ENCODE results near the gene MRPL18. TPM values are rescaled to one million over a fixed set of nuclear protein-coding genes. Genes with fewer than 3 reads are reported as not detected.
"Not testable (repeated sequence)": the region's sequence is repeated elsewhere in the genome, so short reads cannot be mapped to it uniquely, and the experiment has no call there.

Gene MRPL18
- total RNA-seq, 1 experiment from 2014 or later: 123 TPM

GRCh38 chr6:159745081-159745480 lies 45.2 kb upstream of the MRPL18 start:
- TF ChIP-seq EZH2phosphoT487 (IDR thresholded peaks at IDR 0.05; ENCODE audit: borderline replicate concordance, low read length): no peak
- TF ChIP-seq CTCF (conservative IDR thresholded peaks at IDR 0.05; ENCODE audit: low read depth, low read length): no peak
- no peak for TF ChIP-seq EZH2 (IDR thresholded peaks at IDR 0.05; ENCODE audit: low read length, unreplicated experiment)
- H3K27ac ChIP-seq (ENCODE audit: low read length): no peak overlapping the region
- peaks cover 69% of the 10 kb centered on the region for H3K36me3 ChIP-seq (ENCODE audit: low read depth, low read length)
- ChIA-PET POLR2A (ENCODE audit: unreplicated experiment) (interaction anchor here (0.6 kb wide), 1 partner anchor 18 kb away, joined by 3 read pairs; the partner anchor contains the start of gene WTAP), CTCF (no interaction called here)
- no peak overlapping the region for H3K9ac ChIP-seq (ENCODE audit: low read length)
- intact Hi-C loops (cut with micrococcal nuclease): no loop called here
- no peaks in the 10 kb centered on the region for H4K20me1 ChIP-seq (ENCODE audit: low read length)
- DNase-seq (no peak), ATAC-seq (no peak)
- peaks cover 3% of the 10 kb centered on the region for H3F3A ChIP-seq (ENCODE audit: low read length, unreplicated experiment)
- BruUV-seq (replicated peaks): no TSS peak
- H3K9me2 ChIP-seq (replicated peaks; ENCODE audit: low read length): no peaks in the 10 kb centered on the region
- no peaks in the 10 kb centered on the region for H3K27me3 ChIP-seq (ENCODE audit: low read length)
- H3K4me1 ChIP-seq (ENCODE audit: insufficient read depth, low read length): no peaks in the 10 kb centered on the region
- peaks cover 39% of the 10 kb centered on the region; the same call in 1 of the 2 replicates for H3K79me2 ChIP-seq (ENCODE audit: low read length)
- H3K4me2 ChIP-seq (ENCODE audit: low read length): no peak overlapping the region
- H3K9me3 ChIP-seq (ENCODE audit: low read length): no peaks in the 10 kb centered on the region
- H2AFZ ChIP-seq (ENCODE audit: low read length): no peak overlapping the region
- H3K4me3 ChIP-seq (ENCODE audit: low read length): no peak overlapping the region

GRCh38 chr6:159746759-159747158 lies 43.5 kb upstream of the MRPL18 start:
- Histone ChIP-seq H3K4me1 (ENCODE audit: insufficient read depth, low read length) (no peaks in the 10 kb centered on the region), H3K79me2 (ENCODE audit: low read length) (peaks cover 23% of the 10 kb centered on the region; the same call in 1 of the 2 replicates), H3K27ac (ENCODE audit: low read length) (no peak overlapping the region), H3F3A (ENCODE audit: low read length, unreplicated experiment) (peaks cover 3% of the 10 kb centered on the region), H3K9ac (ENCODE audit: low read length) (no peak overlapping the region), H3K9me2 (replicated peaks; ENCODE audit: low read length) (no peaks in the 10 kb centered on the region), H3K4me2 (ENCODE audit: low read length) (no peak overlapping the region), H3K36me3 (ENCODE audit: low read depth, low read length) (peaks cover 63% of the 10 kb centered on the region), H3K4me3 (ENCODE audit: low read length) (no peak overlapping the region), H4K20me1 (ENCODE audit: low read length) (no peaks in the 10 kb centered on the region), H2AFZ (ENCODE audit: low read length) (no peak overlapping the region), H3K27me3 (ENCODE audit: low read length) (no peaks in the 10 kb centered on the region), H3K9me3 (ENCODE audit: low read length) (no peaks in the 10 kb centered on the region)
- no TSS peak for BruUV-seq (replicated peaks)
- ChIA-PET CTCF (no interaction called here), POLR2A (ENCODE audit: unreplicated experiment) (no interaction called here)
- TF ChIP-seq EZH2phosphoT487 (IDR thresholded peaks at IDR 0.05; ENCODE audit: borderline replicate concordance, low read length) (no peak), CTCF (conservative IDR thresholded peaks at IDR 0.05; ENCODE audit: low read depth, low read length) (no peak), EZH2 (IDR thresholded peaks at IDR 0.05; ENCODE audit: low read length, unreplicated experiment) (no peak)
- ATAC-seq (no peak), DNase-seq (no peak)
- intact Hi-C loops (cut with micrococcal nuclease): no loop called here

GRCh38 chr6:159748127-159748526 lies 42.1 kb upstream of the MRPL18 start:
- BruUV-seq (replicated peaks); POLR2A ChIA-PET (ENCODE audit: unreplicated experiment); H3K27ac ChIP-seq (ENCODE audit: low read length); H3K4me1 ChIP-seq (ENCODE audit: insufficient read depth, low read length); H3F3A ChIP-seq (ENCODE audit: low read length, unreplicated experiment); H2AFZ ChIP-seq (ENCODE audit: low read length); CTCF ChIA-PET; H3K9ac ChIP-seq (ENCODE audit: low read length); H3K9me3 ChIP-seq (ENCODE audit: low read length); ATAC-seq; H3K4me3 ChIP-seq (ENCODE audit: low read length); H3K9me2 ChIP-seq (replicated peaks; ENCODE audit: low read length); H3K27me3 ChIP-seq (ENCODE audit: low read length); H4K20me1 ChIP-seq (ENCODE audit: low read length); DNase-seq; H3K4me2 ChIP-seq (ENCODE audit: low read length); intact Hi-C loops (cut with micrococcal nuclease): not testable (repeated sequence)
- H3K36me3 ChIP-seq (ENCODE audit: low read depth, low read length): peaks cover 66% of the 10 kb centered on the region
- H3K79me2 ChIP-seq (ENCODE audit: low read length): peaks cover 20% of the 10 kb centered on the region; the same call in 1 of the 2 replicates

Data from PC-3 (cell line).